ENCODE data around the gene NUDT4.

The NUDT4 gene

GRCh38 chr12:93377252-93378195 is at the start of gene NUDT4:
Gene NUDT4, plus strand, starts transcription at chr12:93377925. Its CDS starts 398 bp downstream, at chr12:93378323.
- peak; percentile 54 for DNase-seq (ENCODE audit: low read depth)

GRCh38 chr12:93333054-93333453 is 44.7 kb upstream of the NUDT4 start:
- DNase-seq (ENCODE audit: low read depth), result no peak

- no peak for DNase-seq (ENCODE audit: low read depth)
Measured at GRCh38 chr12:93333828-93334227, 43.9 kb upstream of the NUDT4 start.

- no peak for DNase-seq (ENCODE audit: low read depth)
Measured at GRCh38 chr12:93335603-93336162, 42.0 kb upstream of the NUDT4 start.

GRCh38 chr12:93336291-93336741 is 41.4 kb upstream of the NUDT4 start:
- DNase-seq (ENCODE audit: low read depth), result no peak

GRCh38 chr12:93338598-93338997 is 39.1 kb upstream of the NUDT4 start:
- no peak for DNase-seq (ENCODE audit: low read depth)

GRCh38 chr12:93339695-93340094 is 38.0 kb upstream of the NUDT4 start:
- no peak for DNase-seq (ENCODE audit: low read depth)

- DNase-seq (ENCODE audit: low read depth), result no peak
Measured at GRCh38 chr12:93341409-93342049, 36.2 kb upstream of the NUDT4 start.

GRCh38 chr12:93347054-93347785 is 30.5 kb upstream of the NUDT4 start:
- no peak for DNase-seq (ENCODE audit: low read depth)

GRCh38 chr12:93348575-93349435 is 28.9 kb upstream of the NUDT4 start:
- no peak for DNase-seq (ENCODE audit: low read depth)

- DNase-seq (ENCODE audit: low read depth), result no peak
Measured at GRCh38 chr12:93351726-93352125, 26.0 kb upstream of the NUDT4 start.

- no peak for DNase-seq (ENCODE audit: low read depth)
Measured at GRCh38 chr12:93352321-93352720, 25.4 kb upstream of the NUDT4 start.

- no peak for DNase-seq (ENCODE audit: low read depth)
Measured at GRCh38 chr12:93356214-93356613, 21.5 kb upstream of the NUDT4 start.

GRCh38 chr12:93358058-93358457 is 19.7 kb upstream of the NUDT4 start:
- no peak for DNase-seq (ENCODE audit: low read depth)

- DNase-seq (ENCODE audit: low read depth), result no peak
Measured at GRCh38 chr12:93358821-93359220, 18.9 kb upstream of the NUDT4 start.

GRCh38 chr12:93360688-93361087 is 17.0 kb upstream of the NUDT4 start:
- DNase-seq (ENCODE audit: low read depth), result no peak

GRCh38 chr12:93361151-93361919 is 16.4 kb upstream of the NUDT4 start:
- DNase-seq (ENCODE audit: low read depth), result no peak

- no peak for DNase-seq (ENCODE audit: low read depth)
Measured at GRCh38 chr12:93363841-93364297, 13.9 kb upstream of the NUDT4 start.

GRCh38 chr12:93365616-93366405 is 11.9 kb upstream of the NUDT4 start:
- no peak for DNase-seq (ENCODE audit: low read depth)
